ENCODE data around the gene NSD1.

NSD1 gene

DNA sequence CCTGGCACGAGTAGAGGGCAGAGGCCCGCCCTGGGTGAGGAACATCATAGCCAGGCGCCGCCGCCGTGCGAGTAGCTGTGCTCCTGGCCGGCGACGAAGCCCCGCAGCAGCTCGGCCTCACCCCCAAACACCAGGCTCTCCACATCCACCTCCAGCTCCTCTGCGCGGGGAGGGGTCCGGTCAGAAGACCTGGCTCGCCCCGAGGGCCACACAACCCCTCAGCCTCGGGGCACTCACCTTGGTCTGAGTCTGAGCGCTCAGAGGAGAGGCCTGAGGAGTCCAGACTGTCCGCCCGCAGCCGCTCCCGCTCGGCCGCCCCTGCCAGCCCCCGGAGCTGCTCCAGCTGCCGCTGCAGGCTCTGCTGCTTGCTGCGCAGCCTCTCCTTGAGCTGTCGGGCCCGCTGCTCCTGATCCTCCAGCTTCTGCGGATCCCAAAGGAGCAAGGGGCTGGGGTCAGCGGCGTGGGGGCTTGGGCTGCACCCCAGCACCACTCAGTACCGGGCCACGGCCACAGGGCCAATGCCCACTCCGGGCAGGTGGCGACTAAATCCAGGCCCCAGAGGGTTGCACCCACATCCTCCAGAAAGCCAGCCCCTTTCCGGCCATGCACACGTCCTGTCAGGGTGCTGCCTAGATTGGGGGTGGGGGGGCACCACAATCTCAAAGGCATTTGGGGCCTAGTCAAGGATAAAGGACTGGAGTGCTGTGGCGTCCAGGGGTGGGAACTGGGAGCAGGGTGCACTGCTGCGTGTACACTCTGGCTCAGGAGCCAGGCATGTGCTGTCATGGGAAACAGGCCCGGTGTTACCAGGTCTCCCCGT lies 174.2 kb downstream of the NSD1 start:
- DNase-seq (ENCODE audit: low read depth) = no peak

DNA sequence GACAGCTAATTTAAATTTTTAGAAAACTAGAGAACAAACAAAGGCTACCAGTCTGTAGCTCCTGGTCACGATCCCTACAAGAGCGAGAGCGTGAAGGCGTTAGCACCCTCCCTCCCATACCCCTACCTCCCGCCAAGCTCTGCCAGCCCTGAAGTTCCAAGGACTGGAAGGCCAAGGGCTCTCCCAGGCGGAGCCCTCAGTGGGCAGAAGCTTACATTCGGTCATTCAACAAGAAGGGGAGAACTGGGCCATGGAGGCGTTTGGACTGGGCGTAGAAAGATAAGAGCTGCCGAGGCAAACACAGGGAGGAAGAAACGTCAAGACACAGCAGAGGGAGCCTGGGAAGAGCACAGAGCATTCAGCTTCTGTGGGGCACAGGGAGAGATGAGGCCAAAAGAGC lies 175.2 kb downstream of the NSD1 start:
- no peak for DNase-seq (ENCODE audit: low read depth)

DNA sequence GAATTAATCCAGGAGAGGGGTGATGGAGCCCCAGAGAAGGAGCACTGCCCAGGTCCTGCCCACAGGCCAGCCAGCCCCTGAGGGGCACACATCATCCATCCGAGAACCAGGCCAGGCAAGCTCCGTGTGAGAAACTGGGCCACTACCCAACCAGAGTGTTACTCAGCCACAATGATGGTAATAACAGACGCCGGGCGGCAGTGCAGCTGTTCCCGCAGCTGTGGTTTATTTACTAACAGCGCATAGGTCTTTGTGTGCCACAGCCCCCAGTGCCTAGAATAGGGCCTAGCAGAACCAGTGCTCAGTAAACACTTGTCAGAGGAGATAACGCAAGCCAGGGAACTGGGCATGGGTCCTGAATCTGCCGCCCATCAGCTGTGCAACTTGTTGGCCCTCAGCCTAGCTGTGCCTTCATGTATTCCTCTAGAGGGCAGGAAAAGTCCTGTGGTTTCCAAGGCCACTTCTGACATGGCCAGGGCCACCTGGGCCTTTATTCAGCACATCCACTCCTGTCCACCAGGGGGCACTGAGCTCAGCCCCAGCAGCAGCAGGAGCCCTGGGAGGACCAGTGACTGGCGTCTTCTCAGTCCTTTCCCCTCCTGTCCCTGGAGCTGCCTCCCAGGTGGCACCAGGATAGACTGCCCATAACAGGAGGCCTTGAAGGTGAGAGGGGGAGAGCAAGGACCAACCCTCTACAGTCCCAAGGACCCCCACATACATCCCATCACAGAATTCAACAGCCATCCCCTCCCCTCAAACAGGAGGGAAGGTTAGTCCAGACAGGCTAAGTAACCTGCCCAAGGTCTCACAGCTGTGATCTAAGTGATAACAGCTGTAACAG lies 176.0 kb downstream of the NSD1 start:
- DNase-seq (ENCODE audit: low read depth) = peak; percentile 51

DNA sequence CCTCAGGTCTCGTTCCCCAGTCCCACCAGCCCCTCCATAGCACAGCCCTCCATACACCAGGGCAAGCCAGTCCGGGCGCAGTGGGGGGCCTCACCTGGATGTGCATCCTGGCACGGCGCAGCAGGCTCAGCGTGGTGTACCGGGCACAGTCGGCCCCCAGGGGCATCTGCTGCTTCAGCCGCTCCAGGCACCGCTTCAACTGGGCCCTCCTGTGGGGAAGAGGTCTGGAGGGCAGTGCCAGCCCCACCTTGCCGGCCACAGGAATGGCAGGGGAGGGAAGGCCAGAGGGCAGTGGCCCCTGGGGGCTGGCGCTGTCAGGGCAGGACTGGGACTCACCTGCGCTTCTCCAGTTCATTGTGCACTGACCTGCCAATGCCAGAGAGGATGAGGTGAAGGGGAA lies 176.8 kb downstream of the NSD1 start:
- DNase-seq (ENCODE audit: low read depth) = no peak

DNA sequence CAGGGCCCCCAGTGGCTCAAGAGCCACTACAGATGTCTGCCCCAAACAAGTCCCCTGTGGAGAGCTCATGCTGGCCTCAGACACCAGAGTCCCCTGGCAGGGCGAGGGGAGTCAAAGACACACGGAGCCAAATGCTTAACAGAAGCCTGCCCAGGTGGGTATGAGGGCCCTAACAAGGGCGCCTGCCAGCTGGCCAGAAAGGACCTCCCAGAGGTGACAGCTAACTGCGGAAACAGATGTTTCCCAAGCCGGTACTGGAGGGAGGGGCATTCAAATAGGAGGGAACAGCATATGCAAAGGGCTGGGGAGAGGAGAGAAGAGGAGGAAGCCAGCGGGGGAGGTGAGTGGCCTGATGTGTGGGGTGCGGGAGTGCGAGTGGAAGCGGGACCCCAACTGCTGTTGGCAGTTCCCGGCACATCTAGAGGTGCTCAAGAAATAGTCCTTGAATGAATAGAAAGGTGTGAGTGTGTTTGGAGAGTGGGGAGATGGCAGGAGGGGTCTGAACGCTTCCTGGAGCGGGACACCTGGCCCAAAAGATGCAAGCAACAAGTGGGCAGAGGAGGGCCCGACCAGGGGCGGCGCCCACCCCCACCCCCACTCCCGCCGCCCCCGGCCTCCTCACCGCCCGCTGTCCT lies 177.3 kb downstream of the NSD1 start:
- DNase-seq (ENCODE audit: low read depth) = no peak

DNA sequence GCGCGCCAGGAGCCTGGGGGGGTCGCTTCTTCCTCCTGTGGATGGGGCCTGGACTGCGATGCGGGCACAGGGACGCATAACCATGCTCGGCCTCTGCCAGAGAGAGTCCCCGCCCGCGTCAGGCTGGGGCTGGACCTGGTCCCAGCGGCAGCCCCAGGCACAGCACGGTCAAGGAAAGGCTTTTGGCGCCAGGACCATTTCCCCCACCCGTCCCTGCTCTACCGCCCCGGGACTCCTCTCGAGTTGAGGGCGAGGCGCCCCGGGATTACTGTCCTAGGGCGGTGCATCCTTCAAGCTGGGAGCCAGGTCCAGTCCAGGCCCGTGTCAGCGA lies 177.8 kb downstream of the NSD1 start:
- no peak for DNase-seq (ENCODE audit: low read depth)

DNA sequence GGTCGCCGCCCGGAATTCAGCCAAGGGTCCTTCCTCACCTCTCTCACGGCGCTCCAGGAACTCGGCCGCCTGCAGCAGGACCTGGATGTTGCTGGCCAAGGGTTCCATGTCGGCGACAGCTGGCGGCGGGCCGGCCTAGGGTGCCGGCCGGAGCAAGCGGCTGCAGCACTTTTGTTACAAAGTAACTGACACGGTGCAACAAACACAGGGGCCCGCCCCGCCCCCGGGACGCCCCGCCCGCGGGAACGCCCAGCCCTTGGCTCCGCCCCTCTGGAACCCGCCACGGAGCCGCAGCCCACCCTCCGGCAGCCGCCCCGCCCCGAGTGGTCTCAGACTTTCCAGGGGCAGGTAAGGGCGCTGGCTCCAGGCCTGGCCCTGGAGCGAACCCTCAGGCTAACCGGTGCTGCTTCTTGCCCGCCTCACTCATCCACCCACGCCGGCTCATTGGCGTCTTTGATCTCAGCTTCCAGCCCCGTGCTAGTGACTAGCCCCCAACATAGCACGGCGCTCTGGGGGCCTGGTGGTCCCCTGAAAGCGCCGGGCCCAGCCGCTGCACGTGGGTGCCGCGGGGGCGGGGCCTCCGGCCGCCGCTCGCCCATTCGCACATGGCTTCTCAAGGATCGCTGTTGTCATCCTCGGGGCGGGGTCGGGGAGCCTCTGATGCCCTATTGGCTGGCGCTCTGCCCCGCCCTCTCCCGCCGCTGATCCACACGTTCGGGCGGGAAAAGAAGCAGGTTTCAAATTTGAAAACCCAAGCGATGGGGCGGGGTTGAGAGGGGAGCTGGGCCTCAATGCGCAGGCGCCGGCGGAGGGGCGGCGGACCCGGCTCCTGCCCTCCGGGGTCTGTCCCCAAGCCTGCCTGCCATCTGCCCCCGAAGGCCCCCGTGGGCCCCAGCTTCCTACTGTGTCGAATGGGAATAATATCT lies 178.4 kb downstream of the NSD1 start, which contains the start of gene MXD3:
MXD3 (minus strand) TSS at position 176 of the 926 bp plus-strand sequence; CDS start at position 108, 68 bp downstream.
- peak; percentile 87 for DNase-seq (ENCODE audit: low read depth)

DNA sequence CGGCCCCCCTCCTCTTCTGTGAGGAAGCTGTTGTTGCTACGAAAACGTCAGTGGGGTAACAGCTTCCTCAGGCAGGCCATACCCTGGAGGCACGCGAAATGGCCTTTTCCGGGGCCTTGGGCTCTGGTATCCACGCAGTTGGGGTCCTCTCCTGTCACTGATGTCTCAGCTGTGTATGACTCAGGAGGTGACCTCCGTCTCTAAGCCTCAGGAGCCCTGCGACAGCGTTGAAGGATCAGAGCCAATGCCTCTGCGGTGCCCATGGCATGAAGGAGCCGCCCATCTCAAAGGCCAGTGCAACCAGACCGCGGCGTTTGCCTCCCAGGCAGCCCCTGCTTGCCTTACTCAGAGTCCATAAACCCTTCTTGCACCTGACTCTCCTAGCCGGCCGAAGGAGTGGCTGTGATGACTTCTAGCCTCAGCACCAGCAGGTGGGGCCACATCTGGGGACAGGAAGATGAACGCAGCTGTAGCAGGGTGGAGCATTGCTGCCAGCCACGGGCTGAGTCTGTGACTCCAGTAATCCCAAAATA lies 179.1 kb downstream of the NSD1 start:
- no peak for DNase-seq (ENCODE audit: low read depth)

DNA sequence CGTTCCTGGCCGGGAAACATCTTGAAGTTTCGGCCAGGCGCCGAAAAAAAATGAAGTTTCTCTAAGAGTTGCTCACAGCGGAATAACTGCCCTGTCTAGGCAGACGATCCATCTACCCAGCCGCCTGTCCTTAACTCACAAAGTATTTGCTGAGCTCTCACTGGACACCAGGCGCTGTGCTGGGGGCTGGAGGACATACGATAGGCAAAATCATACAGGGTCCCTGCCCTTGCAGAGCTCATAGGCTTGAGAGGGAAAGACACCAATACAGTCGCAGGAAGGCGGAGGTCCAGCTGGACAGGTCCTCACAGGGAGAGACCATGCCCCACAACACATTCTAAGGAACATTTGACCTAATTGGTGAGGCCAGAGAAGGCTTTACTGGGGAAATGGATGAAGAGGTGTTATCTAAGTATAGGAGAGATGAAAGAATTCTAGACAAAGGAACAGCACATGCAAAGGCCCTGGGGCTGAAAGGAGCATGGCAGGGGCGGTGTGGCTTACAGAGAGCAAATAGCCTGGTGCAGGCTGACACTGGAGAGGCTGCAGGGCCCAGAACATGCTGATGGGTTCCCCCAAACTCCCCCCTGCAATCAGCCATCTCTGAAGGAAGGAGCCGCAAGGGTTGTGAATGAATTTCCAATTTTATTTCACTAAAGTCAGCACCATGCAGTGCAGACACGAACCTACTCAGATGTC lies 180.1 kb downstream of the NSD1 start:
- no peak for DNase-seq (ENCODE audit: low read depth)

DNA sequence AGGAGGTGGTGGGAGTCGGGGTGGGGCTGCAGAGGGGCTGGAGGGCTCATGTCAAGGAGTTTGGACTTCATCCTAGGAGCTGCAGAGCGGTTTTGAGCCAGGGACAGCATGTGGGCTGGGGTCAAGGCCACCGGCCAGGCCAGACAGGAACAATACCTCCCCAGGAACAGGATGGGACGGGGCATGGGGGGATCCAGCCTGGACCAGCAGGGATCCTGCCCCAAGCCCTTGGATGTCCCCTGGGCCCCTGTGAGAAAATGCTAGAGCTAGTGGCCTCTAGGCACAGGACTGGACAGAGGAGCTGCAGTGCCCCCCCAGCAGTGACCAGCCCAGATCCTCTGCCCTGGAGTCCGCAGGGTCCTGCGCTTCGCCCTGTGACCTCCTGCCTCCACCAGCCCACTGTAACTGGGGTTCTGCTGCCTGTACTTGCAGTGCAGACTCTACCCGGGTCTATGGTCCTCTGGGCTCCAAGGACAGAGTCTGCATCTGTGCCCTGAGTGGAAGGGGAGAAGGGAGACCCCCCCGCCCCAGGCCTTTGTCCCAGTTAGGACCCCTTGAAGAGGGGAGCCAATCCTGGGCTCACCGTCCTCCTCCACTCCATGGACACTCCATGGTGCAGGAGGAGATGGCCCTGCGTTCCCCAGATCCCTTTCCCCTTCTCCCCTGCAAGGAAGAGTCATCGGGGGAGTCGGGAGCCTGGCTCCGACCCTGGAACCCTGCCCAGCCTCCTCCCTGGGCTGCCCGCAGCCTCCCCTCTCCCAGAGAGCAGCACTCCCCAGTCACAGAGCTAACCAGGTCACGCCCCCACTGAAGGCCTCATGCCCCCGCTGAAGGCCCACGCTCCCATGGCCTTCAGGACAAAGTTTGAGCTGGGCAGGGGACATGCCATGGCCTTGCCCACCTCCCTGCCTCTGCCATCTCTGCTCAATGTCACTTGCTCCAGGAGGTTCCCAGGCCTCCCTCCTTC lies 181.1 kb downstream of the NSD1 start:
- no peak for DNase-seq (ENCODE audit: low read depth)

DNA sequence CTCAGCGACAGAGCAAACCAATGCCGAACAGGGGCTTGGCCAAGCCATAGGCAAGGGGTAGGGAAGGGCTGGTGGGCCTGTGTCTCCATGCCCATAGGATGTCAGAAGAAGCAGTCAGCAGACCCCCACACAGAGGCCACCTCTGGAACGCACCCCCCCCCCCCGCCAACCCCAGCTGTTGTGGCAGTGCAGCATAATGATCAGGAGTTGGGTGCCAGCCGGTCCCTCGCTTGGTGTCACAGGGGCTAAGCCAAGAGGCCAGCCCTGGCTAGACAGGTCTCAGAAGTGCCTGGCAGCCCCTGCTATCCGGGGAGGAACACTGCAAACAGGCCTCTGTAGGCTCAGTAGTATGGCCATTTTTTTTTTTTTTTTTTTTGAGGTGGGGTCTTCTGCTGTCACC lies 181.8 kb downstream of the NSD1 start:
- DNase-seq (ENCODE audit: low read depth) = no peak

DNA sequence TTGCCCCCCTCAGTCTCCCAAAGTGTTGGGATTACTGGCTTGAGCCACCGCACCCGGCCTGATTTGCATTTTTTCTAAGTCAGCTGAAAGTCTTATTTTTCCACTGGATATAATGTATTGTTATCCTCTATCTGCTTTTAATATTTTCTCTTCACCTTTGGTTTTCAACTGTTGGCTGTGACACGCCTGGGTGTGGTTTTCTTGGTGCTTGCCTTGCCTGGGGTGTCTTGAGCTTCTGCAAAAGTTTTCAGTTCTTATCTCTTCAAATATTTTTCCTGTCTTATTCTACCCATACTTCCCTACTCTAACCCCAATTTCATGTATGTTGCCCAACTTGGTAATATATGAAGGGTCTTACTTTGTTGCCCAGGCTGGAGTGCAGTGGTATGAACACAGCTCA lies 182.4 kb downstream of the NSD1 start:
- DNase-seq (ENCODE audit: low read depth) = no peak

DNA sequence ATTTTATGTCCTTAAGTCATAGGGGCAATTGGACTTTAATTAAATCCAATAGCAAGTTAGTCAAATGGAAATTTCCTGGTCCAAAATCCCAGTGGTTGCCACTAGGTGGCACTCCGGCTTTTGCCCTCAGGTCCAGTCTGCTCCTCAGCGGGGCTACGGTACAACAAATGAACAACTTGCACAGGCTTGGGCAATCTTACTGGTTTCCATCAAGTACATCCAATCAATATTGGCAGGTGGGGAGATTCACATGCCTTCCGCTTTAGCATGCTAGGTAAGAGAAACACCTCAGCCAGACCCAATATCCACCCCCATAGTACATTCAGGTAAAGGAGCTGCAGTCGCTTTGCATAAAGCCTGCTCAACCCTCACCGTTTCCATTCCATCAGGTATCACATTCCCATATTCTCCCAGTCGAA lies 184.4 kb downstream of the NSD1 start:
- DNase-seq (ENCODE audit: low read depth) = peak; percentile 68

DNA sequence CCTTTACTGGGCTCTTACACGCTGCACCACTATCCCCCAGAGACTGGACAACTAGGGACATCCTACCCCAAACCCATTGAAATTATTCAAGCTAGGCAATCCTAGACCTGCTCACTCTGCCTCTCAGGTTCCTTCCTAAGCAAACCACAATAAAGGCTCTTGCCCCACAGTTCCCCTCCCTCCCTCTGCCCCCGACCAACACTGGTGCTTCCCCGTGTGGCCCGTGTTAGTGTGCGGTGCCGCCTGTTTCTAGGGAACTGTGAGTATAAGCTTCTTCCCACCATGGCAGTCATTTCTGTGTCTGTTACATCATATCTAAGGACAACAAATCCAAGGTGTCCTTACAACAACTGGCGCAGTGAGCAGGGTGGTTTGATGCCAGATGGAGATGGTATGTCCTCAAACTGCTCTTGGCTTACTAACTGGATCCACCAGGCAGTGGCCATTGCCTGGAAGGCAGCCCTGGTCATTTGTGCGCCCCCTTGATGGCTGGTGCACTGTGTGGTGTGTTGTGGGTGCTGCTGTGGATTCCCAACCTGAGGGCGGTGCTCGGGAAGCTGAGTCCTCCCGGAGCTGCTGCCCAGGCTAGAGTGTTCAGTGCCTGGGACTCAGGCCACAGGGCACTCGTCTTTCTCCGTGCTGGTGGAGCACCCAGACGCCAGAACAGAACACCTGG lies 186.5 kb downstream of the NSD1 start:
- DNase-seq (ENCODE audit: low read depth) = no peak

DNA sequence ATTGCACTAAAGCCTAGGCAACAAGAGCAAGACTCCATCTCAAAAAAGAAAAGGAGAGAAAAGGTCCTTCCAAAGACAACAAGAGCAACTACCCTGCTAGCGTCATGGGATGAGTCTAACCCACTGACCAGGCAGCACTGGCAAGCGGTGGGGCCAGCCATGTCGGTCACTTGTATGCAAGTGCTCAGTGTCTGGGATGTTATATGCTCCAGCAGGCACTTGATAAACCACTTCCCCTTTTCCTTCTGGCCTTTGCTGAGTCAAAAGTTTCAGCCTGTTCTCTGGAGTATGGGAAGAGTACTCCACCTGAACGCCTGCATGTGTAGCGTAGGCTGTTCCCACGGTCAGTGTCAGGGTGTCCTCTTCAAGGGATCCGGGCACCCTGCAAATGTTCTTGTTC lies 187.3 kb downstream of the NSD1 start:
- no peak for DNase-seq (ENCODE audit: low read depth)

DNA sequence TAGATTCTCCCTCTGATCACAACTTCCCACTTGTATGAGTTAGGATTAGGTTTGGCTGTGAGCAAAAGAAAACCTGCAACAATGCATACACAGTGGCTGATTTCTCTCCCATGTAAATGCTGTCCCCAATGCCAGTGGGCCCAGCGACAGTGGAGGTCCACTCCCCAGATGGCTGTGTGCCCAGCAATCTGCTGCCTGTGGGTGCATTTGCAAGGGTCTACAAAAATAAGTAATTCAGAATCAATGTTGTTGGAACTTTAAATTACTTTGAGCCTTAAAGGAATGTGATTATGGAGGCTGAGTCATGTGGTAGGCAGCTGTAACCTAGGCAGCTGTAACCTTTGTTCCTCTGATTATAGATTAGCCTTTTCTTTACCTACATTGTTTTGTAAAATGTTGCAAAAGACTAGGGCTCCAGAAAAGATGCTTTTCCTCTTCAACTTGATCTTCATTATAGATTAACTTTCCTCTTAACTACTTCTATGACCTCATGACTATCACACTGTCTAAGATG lies 192.4 kb downstream of the NSD1 start:
- no peak for DNase-seq (ENCODE audit: low read depth)

DNA sequence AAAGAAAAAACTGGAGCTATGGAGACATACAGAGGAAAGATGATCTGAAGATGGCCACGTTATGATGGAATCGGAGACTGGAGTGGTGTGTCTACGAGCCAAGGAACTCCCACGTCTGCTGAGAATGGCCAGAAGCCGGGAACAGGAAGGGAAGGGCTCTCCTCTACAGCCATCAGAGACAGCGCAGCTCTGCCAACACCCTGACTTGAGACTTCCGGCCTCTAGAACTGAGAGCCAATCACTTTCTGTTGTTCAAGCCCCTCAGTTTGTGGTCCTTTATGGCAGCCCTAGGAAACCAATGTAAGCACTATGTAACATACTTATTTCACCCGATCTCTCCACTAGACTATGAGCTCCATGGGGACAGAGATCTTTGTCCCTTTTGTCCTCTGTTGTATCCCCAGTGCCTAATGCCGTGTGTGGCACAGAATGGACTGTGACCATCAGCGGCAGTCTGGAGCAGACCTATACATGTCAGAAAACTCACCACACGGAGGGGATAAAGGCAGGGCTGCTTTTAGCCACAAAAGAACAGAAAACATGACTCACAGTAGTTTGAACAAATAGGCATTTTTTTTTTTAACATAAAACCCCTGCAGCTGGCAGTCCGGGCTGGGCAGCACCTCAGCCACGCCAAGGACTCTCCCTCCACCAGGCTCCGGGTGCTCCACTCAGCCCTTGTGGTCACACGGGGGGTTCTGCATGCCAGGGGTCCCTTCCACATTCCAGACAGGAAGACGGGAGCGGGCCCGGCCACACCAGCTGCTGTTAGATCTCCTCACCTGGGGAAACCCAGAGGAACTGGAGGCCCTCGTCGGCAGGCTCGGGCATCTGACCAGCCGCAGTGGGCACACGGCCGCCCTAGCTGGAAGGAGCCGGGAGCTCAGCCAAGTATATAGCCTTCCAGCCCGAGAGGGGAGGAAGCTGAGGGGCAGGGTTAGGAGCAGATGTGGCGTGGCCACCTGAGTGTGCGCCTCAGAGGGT lies 194.3 kb downstream of the NSD1 start:
- DNase-seq (ENCODE audit: low read depth) = peak; percentile 19
